Daoy (cell line): ENCODE data around the gene ACTRT1. TPM values are rescaled to one million over a fixed set of nuclear protein-coding genes. Genes with fewer than 3 reads are reported as not detected.

Source experiments
- DNase-seq: peaks from one replicate; pipeline ENCODE4 v3.0.0-alpha.2; 2015; ENCODE audit warnings: low read depth
- total RNA-seq: library from RNA; depleted of rRNA; stranded (reverse); fragments of >200 nt; shearing (Covaris generic); gene quantifications from 2 replicates; pipeline ENCODE4 v1.2.3, GENCODE V29; 2014; rRNA removed

Gene ACTRT1
- total RNA-seq = not detected in 2 replicates

DNA sequence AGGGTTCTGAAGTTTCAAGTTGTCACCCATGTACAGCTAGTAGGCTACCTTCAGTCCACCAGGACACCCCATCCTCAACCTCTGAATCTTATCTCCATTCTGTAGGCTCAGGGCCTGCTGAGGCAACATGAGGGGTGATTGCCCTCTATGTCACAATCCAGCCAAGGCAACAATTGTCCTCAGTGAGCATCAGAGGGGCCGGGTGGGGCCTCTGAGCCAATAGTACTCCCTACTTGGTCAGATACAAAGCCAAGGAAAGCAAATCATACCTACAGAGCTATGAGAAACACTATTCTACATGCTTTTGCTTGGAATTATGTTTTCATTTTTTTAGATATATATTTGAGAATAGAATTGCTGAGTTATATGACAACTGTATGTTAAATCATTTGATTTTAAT lies at the start of gene ACTRT1:
ACTRT1 (minus strand) TSS at position 101 of the 400 bp plus-strand sequence. CDS start 197 bp downstream, outside the sequence.
- DNase-seq = no peak

DNA sequence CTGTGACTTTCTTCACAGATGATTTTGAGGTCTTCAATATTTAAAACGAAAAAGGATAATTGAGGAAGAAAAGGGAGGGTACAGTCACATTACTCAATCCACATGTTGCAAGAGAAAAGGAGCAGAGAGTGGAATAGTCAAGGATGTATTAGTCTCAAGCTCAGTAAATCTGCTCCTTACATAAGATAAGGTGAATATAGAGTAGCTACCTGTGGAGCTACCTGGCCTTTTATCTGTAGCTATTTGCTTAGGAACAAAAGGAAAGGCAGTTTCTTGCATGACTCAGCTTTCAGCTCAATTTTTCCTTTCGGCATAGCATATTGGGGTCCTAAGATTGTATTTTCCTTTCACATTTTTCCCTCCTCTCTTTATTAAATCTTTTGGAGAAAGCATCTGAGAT lies 26.3 kb upstream of the ACTRT1 start:
- DNase-seq = no peak

DNA sequence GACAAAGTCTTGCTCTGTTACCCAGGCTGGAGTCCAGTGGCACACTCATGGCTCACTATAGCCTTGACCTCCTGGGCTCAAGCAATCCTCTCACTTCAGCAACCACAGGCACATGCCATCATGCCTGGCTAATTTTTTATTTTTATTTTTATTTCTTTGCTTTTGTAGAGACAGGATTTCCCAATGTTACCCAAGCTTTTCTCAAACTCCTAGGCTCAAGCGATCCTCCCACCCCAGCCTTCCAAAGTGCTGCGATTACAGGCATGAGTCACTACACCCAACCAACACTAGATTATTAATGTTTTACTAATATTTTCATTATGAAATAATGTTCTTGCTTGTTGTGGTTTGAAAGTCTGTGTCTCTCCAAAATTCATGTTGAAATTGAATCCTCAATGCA lies 5.2 kb upstream of the ACTRT1 start:
- DNase-seq = no peak

DNA sequence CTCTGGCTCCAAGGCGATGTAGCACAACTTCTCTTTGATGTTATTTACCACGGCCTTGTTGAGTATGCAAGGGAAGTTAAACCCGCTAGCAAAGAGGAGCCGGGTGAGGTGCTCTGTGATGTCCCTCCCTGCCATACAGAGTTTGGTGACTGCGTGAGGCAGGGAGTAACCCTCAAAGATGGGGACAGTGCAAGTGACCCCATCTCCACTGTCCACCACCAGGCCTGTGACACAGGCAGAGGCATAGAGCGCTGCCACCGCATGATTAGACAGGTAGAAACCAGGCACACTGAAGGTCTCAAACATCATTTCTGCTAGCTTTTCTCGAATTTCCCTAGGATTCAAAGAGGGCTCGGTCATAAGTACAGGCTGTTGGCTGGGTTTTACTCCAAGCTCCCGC lies 677 bp downstream of the ACTRT1 start:
- DNase-seq = no peak

DNA sequence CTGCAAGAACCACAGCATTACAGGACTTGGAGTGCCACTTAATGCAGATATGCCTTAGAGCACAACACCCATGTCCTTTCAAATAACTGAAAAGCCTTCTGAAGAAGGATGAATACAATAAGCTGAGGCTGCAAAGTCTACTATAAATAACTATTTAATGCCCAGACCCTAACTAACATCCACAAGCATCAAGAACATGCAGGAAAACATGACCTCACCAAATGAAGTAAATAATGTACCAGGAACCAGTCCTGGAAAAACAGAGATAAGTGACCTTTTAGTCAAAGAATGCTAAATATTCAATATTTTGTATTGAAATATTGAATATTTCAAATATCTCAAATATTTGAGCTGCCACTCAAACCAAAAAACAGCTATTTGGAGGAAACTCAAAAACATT lies 16.9 kb downstream of the ACTRT1 start:
- no peak for DNase-seq

DNA sequence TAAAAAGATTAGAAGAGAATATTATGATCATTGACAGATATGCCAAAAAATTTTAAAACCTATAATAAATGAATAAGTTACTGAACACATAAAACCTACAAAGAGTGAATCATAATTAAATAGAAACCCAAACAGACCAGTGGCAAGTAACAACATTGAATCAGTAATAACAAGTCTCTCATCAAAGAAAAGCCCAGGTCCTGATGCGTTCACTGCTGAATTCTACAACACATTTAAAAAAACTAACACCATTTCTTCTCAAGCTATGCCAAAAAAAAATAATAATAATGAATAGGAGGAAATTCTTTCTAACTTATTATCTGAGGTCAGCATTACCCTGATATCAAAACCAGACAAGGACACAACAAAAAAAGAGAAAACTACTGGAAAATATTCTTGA lies 30.6 kb downstream of the ACTRT1 start:
- no peak for DNase-seq

DNA sequence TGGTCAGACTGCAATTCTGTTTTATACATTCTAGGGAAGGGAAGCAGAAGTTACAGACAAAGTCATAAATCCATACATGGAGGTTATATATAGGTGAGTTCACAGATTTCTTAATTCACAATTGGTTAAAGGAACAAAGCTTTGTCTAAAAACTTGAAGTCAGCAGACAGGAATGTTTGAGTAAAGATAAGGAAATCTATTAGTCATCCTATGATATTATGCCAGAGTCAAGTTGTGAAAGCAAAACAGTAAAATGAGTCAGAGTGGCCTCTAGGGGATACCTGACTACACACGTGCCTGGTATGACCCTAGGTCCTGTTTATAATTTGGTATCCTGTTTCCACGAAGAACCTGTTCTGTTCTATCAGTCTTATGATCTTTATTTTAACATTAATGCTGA lies 31.5 kb downstream of the ACTRT1 start:
- no peak for DNase-seq

DNA sequence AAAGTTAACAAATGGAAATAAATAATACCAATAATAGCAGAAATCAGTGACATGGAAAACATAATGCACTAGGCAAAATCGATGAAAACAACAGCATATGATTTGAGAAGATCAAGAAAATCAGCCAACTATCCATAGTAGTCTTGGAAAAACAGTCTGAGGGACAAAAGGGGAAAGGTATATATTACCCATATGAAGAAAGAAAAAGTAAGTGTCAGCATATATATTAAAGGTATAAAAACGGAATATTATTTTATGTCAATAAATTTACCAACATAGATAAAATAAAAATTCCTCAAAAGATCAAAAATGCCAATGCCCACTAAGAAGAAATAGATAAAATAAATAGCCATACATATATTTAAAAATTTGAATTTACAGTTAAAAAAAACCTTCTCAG lies 33.0 kb downstream of the ACTRT1 start:
- no peak for DNase-seq

DNA sequence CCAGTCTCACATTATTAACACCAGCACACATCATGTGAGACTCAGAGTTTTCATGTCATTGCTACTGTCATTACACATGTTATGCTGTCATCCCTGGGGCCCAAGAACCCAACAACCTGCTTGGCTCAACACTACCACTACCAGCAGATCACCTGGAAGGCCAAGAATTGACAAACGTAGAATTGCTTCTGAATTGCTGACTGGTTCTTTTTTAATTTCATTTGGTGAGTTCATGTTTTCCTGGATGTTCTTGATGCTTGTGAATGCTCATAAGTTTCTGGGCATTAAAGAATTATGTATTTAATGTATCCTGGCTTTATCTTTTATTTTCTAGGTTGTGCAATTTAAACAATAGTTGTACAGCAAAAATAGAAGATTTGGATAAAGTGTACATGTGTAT lies 40.2 kb downstream of the ACTRT1 start:
- no peak for DNase-seq

DNA sequence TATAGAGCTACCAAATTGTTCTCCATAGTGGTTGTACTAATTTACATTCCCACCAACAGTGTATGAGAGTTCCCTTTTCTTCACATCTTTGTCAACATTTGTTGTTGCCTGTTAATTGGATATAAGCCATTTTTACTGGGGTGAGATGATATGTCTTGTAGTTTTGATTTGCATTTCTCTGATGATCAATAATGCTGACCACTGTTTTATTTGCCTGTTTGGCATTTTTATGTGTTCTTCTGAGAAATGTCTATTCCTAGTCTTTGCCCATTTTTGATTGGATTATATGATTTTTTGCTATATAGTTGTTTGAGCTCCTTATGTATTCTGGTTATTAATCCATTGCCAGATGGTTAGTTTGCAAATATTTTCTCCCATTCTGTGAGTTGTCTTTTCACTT lies 44.3 kb downstream of the ACTRT1 start:
- no peak for DNase-seq
